Measurements from ENCODE around the gene UBE2E2. TPM values are rescaled to one million over a fixed set of nuclear protein-coding genes. Genes with fewer than 3 reads are reported as not detected.

UBE2E2 gene
- total RNA-seq, 1 experiment from 2014 or later = 38.6 TPM

GRCh38 chr3:23444386-23444785, 241.3 kb downstream of the UBE2E2 start:
- Histone ChIP-seq H3K79me1 (ENCODE audit: insufficient read depth, low read depth, low read length, poor library complexity, severe bottlenecking) (no peaks in the 10 kb centered on the region), H3K4ac (ENCODE audit: low read depth, low read length) (no peak overlapping the region), H2BK5ac (ENCODE audit: insufficient read length, low read length) (no peak overlapping the region), H2BK120ac (ENCODE audit: low read depth, low read length, poor library complexity, severe bottlenecking) (no peak overlapping the region), H2AK5ac (ENCODE audit: insufficient read length, low read length) (no peak overlapping the region), H3K9ac (ENCODE audit: extremely low read depth, insufficient read length, low read length) (no peak overlapping the region), H3K79me2 (ENCODE audit: insufficient read depth, low read length) (0 out of 2 replicates have a peak, but pooled peaks cover 2% of the 10 kb centered on the region), H2AFZ (ENCODE audit: low read length) (no peak overlapping the region), H3T11ph (ENCODE audit: low read length) (no peak overlapping the region), H3K27me3 (ENCODE audit: insufficient read depth, low read length) (no peaks in the 10 kb centered on the region), H3K14ac (ENCODE audit: insufficient read depth, low read length) (no peak overlapping the region), H3K23me2 (ENCODE audit: insufficient read length, low read depth, low read length, poor library complexity, severe bottlenecking) (no peaks in the 10 kb centered on the region), H4K91ac (ENCODE audit: insufficient read length, low read depth, low read length) (no peak overlapping the region), H2BK12ac (ENCODE audit: insufficient read length, low read depth, low read length) (no peak overlapping the region), H3K4me2 (ENCODE audit: insufficient read depth, insufficient read length, low read length) (no peak overlapping the region), H3K18ac (ENCODE audit: insufficient read length, low read depth, low read length) (no peak overlapping the region), H2BK20ac (ENCODE audit: low read depth, low read length, poor library complexity, severe bottlenecking) (no peak overlapping the region), H3K56ac (ENCODE audit: insufficient read length, low read depth, low read length) (no peak overlapping the region), H4K5ac (ENCODE audit: insufficient read length, low read depth, low read length) (no peak overlapping the region), H4K20me1 (ENCODE audit: control insufficient read depth, insufficient read depth, insufficient read length) (no peaks in the 10 kb centered on the region), H3K27ac (ENCODE audit: insufficient read length, low read depth, low read length) (no peak overlapping the region), H3K23ac (ENCODE audit: insufficient read length, low read depth, low read length) (no peak overlapping the region), H3K4me1 (ENCODE audit: insufficient read depth, low read length) (no peaks in the 10 kb centered on the region; the same call in 1 of the 2 replicates), H3K9me3 (ENCODE audit: control insufficient read depth, low read depth, low read length) (no peaks in the 10 kb centered on the region), H2BK15ac (ENCODE audit: low read depth, low read length) (no peak overlapping the region), H4K8ac (replicated peaks; ENCODE audit: insufficient read length, low read depth, low read length) (no peak overlapping the region)
- Mint-ChIP-seq H3K9me3 (no peaks in the 10 kb centered on the region), H3K4me3 (no peak overlapping the region), H3K27ac (no peak overlapping the region), H3K27me3 (ENCODE audit: low read depth) (no peaks in the 10 kb centered on the region), H3K36me3 (ENCODE audit: insufficient read depth in 1 of 3, low read depth in 3 of 3) (no peaks in the 10 kb centered on the region), H3K4me1 (peaks cover 13 to 38% of the 10 kb centered on the region in 2 experiments)
- no CpG with 5 or more reads among the region's 1 CpG for WGBS (ENCODE audit: extremely low coverage, insufficient read length, low lambda C conversion rate)
- no peak for DNase-seq
- TF ChIP-seq CTCF (conservative IDR thresholded peaks at IDR 0.05) = no peak

All from H9 (cell line).